ENCODE results near the gene MZT2B.
"Not testable (repeated sequence)": the region's sequence is repeated elsewhere in the genome, so short reads cannot be mapped to it uniquely, and the experiment has no call there.

The MZT2B gene

GRCh38 chr2:130222523-130222922 is 40.5 kb downstream of the MZT2B start:
- not testable (repeated sequence) for DNase-seq (ENCODE audit: extremely low read depth, low read depth)

DNA sequence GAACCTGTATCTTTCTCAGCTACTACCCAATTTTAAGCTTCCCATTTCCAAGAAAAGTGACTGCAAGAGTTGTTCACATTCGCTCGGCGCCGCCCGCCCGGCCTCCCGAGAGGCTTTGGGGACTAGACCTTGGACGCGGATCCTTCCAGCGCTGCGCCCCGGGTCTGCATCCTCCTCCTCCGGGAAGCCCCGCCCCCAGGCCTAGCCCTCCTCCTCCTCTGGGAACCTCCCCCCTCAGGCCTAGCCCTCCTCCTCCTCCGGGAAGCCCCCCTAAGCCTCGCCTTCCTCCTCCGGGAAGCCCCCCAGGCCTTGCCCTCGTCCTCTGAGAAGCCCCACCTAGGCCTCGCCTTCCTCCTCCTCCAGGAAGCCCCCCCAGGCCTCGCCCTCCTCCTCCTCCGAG is 45.9 kb downstream of the MZT2B start:
- DNase-seq (ENCODE audit: extremely low read depth, low read depth) = not testable (repeated sequence)

DNA sequence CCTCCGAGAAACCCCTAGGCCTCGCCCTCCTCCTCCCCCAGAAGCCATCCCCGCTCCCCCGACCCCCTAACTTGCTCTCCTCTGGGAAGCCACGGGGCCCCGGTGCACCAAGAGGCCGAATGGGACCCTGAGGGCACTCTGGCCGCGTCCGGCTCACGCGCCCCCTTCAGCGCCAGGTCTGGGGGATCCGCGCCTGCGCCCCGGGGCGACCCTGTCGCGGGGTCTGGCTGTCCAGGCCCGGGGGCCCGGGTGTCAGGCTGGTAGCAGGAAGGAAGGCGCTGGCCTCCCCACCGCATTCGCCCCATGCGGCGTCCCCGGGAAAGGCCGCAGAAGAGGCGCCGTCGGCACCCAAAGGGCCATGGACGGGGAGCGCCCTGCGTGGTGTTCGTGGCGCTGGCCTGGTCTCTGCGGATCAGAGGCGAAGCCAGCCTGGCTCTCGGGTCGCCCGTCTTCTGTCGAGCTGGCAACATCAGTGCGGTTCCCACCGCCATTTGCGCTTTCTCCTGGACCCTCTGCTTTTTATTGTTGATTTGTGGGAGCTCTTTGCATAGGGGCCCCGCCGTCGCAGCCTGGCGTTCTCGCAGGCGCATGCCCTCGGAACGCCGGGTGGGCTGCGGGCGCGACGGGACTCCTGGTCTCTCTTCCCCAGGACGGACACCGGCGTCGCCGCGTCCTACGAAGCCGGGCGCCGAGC is 46.6 kb downstream of the MZT2B start:
- DNase-seq (ENCODE audit: extremely low read depth, low read depth) = not testable (repeated sequence)

GRCh38 chr2:130229161-130229510 is 47.1 kb downstream of the MZT2B start:
- DNase-seq (ENCODE audit: extremely low read depth, low read depth) = not testable (repeated sequence)

- DNase-seq (ENCODE audit: extremely low read depth, low read depth) = not testable (repeated sequence)
Observed at GRCh38 chr2:130230376-130230775, 48.3 kb downstream of the MZT2B start.

DNA sequence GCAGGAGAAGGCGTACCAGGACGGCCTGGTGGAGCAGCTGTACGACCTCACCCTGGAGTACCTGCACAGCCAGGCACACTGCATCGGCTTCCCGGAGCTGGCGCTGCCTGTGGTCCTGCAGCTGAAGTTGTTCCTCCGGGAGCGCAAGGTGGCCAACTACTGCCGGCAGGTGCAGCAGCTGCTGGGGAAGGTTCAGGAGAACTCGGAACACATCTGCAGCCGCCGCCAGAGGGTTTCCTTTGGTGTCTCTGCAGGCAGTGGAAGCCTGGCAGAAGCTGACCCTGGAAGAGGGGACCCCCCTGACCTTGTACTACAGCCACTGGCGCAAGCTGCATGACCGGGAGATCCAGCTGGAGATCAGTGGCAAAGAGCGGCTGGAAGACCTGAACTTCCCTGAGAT is 48.8 kb downstream of the MZT2B start:
- DNase-seq (ENCODE audit: extremely low read depth, low read depth) = not testable (repeated sequence)

DNA sequence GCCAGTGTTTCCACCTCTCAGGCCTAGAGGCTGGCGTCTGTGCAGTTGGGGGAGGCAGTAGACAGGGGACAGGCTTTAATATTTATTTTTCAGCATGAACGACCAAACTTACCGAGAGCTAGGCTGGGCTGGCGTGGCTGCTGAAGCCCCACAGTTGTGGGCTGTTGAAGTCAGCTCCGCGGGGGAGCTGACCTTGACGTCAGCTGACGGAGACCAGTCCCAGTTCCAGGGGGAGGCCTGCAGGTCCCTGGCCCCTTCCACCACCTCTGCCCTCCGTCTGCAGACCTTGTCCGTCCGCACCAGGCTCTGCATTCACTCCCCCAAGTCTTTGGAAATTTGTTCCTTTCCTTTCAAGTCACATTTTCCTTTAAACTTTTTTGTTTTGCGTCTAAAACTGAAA is 49.6 kb downstream of the MZT2B start:
- DNase-seq (ENCODE audit: extremely low read depth, low read depth) = no peak
- no peak for TF ChIP-seq CTCF (IDR thresholded peaks at IDR 0.05; ENCODE audit: low read depth, low read length)

DNA sequence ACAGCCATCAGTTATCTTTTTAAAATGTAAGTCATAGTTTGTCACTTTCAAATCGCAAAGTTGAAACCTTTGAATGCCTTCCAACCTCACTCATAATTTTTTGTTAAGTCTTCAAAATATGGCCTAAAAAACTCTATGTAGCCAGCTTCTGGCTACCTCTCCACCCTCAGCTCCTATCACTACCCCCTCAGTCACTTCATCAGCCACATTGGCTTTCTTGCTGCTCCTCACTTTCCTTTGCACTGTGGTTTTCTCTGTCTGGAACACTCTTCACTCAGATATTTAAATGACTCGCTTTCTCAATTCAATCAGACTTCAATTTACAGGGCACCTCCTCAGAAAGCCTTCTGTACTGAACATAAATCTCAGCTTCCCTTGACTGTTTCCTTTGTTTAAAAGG is 51.0 kb downstream of the MZT2B start:
- not testable (repeated sequence) for DNase-seq (ENCODE audit: extremely low read depth, low read depth)

DNA sequence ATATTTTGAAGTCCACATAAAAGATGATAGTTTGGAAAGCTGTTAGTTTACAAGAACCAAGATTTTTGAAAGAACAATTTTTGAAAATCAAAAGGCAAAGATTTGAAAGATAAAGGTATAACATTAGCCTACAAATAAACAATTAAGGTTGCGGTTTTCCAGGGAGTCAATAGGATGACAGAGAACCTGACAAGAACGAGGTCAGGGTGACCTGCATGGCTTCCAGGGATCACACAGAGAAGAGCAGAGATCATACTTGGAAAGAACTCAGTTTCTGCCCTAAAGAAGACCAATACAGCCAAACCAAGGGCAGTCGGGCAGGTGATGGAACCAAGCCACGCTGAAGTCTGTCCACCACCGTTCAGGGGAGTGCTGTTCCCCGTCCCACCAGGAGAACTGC is 57.5 kb downstream of the MZT2B start:
- not testable (repeated sequence) for DNase-seq (ENCODE audit: extremely low read depth, low read depth)

All from AG09319 (cell line).